HG02678 (cell line): ENCODE data around the gene YEATS4.
"Not testable (repeated sequence)": the region's sequence is repeated elsewhere in the genome, so short reads cannot be mapped to it uniquely, and the experiment has no call there.

Experiments used
- ATAC-seq: cut with Tn5 transposase; IDR thresholded peaks from one replicate; pipeline ENCODE4 v1.9.1; 2021; ENCODE audit warnings: mild to moderate bottlenecking, moderate library complexity; ENCODE audit not compliant: unreplicated experiment

The YEATS4 gene

GRCh38 chr12:69359531-69360347, at the start of gene YEATS4:
Gene YEATS4, plus strand, starts transcription at chr12:69359743. Its CDS starts 230 bp downstream, at chr12:69359973.
- ATAC-seq, result peak; percentile 87

GRCh38 chr12:69313209-69313608, 46.3 kb upstream of the YEATS4 start:
- no peak for ATAC-seq

GRCh38 chr12:69316784-69317183, 42.8 kb upstream of the YEATS4 start:
- ATAC-seq, result not testable (repeated sequence)

GRCh38 chr12:69317233-69317632, 42.3 kb upstream of the YEATS4 start:
- not testable (repeated sequence) for ATAC-seq

GRCh38 chr12:69318225-69318624, 41.3 kb upstream of the YEATS4 start:
- no peak for ATAC-seq

GRCh38 chr12:69321351-69321750, 38.2 kb upstream of the YEATS4 start:
- ATAC-seq, result no peak

GRCh38 chr12:69324797-69325466, 34.6 kb upstream of the YEATS4 start:
- ATAC-seq, result peak; percentile 96

- no peak for ATAC-seq
Measured at GRCh38 chr12:69328426-69328825, 31.1 kb upstream of the YEATS4 start.

- ATAC-seq, result no peak
Measured at GRCh38 chr12:69329669-69330428, 29.7 kb upstream of the YEATS4 start.

GRCh38 chr12:69330475-69331473, 28.8 kb upstream of the YEATS4 start:
- peak; percentile 81 for ATAC-seq

GRCh38 chr12:69331519-69331908, 28.0 kb upstream of the YEATS4 start:
- ATAC-seq, result no peak

- ATAC-seq, result no peak
Measured at GRCh38 chr12:69331909-69332684, 27.4 kb upstream of the YEATS4 start.

GRCh38 chr12:69332815-69333358, 26.7 kb upstream of the YEATS4 start:
- no peak for ATAC-seq

- no peak for ATAC-seq
Measured at GRCh38 chr12:69334158-69334557, 25.4 kb upstream of the YEATS4 start.

- no peak for ATAC-seq
Measured at GRCh38 chr12:69337311-69338090, 22.0 kb upstream of the YEATS4 start.

GRCh38 chr12:69338120-69338859, 21.3 kb upstream of the YEATS4 start:
- no peak for ATAC-seq

GRCh38 chr12:69338936-69339335, 20.6 kb upstream of the YEATS4 start:
- no peak for ATAC-seq

GRCh38 chr12:69339999-69340398, 19.5 kb upstream of the YEATS4 start:
- no peak for ATAC-seq
